Endothelial cell of hepatic sinusoid (primary cell): Measurements from ENCODE around the gene GOLGA6A.

Experiments
- in situ Hi-C: cut with HindIII; loops from 2 replicates; pipeline ENCODE4 v1.10.0; 2017; ENCODE audit warnings: low sequenced_read_pairs

Gene GOLGA6A

DNA sequence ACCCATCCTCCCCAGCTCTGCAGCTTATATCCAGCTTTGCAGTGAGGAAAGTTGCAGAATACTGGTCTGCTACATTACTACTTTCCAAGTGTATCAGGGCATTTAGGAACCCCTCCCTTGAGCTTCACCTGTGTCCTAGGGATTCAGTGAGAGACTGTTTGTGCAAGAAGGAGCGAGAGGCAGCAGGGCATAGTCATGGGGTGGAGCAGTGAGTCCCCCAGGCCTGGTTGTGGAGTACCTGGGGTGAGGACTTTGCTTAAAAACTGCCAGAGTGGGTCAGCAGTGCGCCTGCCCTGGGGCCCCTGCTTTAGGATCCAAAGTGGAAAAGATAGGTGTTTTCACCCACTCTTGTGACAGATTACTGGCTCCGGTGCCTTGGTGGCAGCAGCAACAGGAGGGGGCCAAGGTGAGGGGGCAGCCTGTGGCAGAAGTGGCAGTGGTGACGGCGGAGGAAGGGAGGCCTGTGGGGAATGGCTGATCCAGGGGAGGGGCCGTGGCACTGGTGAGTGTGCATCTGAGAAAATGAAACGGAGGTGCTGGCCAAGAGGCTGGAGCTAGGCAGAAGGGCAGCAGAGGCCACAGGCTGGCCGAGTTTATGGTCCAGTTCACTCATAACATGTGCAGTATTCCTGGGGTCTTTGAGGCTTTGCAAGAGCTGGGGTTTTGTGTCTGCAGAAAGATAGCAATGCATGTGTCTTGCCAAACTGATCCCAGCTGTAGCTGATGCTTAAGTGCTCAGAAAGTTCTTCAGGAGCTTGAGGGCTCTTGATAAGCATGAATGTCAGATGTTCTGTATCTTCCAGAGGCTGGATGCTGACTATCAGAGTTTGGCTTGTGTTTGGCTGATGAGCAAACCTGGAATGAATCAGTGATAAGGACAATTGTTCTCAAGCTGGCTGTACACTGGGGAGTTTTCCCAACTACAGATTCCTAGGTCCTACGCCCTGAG, 43.4 kb downstream of the GOLGA6A start:
- in situ Hi-C loops = no loop called here

DNA sequence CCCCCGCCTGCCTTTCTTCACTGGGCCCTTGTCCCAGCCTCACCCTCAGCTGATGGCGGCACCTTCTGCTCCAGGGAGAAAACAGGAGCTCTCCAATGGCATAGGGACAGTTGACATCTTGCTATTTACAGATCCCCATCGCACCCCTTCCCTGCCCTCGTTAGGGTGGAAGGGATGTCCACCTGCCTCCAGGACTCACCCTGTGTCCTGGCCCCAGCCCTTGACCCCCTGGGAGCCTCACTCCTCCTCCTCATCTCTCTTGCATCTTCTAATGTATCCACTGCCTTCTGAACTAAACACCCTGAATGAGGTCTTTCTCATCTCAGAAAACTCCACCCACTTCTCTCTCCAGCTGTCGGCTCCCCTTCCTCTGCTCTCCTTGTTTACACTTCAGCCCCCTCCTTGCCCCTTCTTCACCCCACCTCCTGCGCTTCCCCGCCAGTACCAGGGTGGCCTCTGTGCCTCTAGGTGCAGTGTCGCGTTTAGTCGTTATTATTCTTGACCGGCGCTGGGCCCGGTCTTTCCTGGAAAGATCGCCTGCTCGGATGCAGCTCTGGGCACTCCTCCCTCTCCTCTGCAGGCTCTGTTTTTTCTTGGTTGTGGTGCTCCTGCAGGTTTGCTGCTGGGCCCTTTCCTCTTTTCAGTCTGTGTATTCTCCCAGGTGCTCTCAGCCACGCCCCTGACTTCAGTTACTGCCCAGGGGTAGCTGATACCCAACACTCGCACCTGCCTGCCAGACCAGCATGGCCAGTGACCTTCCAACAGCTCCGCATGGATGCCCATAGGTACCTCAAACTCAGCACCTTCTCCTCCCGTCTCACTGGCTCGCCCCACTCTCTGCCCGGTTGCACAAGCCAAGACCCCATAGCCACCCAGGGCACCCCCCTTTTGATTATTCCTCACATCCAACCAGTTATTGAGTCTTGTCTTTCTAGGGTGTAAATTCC, 44.9 kb downstream of the GOLGA6A start:
- in situ Hi-C loops = no loop called here

DNA sequence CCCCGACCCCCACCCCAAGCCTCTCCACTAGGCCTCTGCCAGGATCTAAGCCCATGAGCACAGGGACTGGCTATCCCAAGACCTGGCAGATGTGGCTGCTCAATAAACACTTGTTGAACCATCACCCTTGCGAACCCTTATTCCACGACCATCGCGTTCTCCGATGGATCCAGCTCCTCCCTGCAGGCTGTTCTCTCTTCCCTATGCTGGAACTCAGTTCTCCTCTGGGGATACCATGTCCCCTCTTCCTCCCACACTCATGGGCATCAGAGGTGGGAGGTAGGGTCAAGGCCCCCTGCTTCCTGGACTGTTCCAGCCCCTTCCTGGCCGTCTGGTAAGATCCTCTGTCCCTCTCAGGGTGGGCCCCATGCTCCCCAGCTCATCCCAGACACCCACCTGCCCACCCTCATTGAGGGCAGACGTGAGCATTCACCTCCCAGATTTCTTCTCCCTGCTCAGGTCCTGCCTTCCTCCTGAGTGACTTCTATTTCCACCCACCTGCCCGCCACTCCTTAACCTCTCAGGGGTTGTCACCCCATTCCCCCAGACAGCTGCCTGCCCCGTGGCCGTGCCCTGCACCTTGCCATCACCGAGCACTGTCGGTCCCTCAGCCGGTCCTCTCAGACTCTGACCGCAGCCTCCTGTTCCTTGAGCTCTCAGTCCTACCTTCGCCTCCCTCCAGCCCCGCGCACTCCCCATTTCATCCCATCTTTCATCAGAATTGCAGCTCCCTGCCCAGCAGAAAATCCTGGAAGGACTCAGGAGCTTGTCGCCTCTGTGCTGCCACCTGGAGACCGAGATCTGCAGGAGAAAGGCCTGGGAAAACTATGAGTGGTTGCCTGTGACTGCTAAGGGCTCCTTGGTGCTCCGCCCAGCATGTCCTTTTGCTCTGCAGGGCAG, 45.8 kb downstream of the GOLGA6A start:
- in situ Hi-C loops = no loop called here

DNA sequence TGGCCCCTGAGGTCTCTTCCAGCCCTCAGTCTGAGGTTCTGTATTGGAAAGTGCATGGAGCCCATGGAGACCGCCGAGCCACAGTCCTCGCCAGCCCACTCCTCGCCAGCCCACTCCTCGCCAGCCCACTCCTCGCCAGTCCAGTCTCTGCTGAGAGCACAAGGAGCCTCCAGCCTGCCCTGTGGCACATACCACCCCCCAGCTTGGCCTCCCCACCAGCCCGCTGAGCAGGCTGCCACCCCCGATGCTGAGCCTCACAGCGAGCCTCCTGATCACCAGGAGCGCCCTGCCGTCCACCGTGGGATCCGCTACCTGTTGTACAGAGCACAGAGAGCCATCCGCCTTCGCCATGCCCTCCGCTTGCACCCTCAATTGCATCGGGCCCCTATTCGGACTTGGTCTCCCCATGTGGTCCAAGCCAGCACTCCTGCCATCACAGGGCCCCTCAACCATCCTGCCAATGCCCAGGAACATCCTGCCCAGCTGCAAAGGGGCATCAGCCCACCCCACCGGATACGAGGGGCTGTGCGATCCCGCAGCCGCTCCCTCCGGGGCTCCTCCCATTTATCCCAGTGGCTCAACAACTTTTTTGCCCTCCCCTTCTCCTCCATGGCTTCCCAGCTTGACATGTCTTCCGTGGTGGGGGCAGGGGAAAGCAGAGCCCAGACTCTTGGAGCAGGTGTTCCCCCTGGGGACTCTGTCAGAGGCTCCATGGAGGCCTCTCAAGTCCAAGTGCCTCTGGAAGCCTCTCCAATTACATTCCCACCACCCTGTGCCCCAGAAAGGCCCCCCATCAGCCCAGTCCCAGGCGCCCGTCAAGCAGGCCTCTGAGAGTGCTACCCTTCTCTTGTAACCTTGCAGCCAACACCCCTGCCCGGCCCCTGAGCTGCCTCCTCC, 47.0 kb downstream of the GOLGA6A start:
- in situ Hi-C loops = no loop called here

DNA sequence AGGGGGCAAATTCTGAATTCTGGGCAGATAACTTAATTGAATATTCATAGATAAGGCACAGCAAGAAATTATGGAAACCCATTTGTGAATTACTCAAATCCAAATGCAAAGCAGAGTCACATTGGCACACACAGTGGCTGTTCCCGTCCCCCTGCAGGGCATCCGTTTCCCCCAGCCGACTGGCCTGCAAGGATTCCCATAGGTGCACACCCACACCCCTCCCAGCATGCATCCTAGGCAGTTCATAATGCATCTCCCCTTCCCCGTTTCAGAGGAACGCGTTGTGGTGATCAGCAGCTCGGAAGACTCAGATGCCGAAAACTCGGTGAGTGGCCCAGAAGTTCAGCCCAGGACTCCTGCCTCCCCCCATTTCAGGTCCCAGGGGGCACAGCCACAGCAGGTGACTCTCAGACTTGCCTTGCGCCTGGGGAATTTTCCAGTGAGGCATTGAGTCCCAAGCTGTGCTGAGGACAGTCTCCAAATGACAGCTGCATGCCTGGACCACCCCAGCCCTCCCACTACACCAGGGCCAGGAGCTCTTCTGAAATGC, 48.1 kb downstream of the GOLGA6A start:
- in situ Hi-C loops = no loop called here

DNA sequence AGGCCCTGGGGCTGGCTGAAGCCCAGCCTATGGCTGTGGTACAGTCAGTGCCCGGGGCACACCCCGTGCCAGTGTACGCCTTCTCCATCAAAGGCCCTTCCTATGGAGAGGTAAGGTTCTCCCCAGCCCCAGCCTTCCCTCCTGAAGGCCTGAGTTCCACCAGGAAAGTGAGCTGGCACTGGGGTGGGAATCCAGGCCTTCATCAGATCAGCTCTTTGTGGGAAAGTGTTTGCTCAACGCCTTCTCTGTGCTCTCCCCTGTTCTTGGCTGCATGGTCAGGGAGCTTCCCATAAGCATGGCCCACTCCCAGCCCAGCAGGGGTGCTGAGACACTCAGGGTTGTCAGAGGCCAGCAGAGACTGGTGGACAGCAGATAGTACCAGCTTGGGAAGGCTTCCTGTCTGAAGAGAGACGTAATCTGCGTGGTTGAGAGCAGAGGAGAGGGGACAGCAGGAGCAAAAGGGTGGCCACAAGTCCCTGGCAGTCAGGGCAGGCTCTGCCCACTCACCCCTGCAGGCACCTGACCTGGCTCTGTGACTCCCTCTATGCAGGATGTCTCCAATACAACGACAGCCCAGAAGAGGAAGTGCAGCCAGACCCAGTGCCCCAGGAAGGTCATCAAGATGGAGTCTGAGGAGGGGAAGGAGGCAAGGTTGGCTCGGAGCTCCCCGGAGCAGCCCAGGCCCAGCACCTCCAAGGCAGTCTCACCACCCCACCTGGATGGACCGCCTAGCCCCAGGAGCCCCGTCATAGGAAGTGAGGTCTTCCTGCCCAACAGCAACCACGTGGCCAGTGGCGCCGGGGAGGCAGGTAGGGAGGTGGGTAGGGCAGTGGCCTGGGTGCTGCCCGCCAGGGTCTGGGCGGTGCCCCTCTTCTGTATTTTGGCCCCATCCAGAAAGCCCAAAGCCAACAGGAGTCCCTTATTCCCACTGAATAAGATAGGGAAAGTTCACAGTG, 49.5 kb downstream of the GOLGA6A start:
- in situ Hi-C loops = no loop called here

DNA sequence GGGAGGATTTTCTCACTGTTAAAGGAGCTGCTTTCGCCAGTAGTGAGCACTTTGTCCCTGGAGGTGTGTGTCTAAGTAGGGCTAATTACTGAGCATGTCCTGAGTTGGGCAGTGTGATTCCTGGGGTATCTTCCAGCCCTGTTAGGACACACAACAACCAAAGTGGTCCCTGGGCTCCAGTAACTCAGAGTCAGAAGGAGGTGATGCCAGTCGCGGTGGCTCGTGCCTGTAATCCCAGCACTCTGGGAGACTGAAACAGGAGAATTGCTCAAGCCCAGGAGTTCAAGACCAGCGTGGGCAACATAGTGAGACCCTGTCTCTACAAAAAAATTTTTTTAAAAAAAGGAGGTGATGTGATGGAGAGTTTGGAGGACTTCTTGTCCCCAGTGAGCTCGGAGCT, 50.3 kb downstream of the GOLGA6A start:
- in situ Hi-C loops = no loop called here

DNA sequence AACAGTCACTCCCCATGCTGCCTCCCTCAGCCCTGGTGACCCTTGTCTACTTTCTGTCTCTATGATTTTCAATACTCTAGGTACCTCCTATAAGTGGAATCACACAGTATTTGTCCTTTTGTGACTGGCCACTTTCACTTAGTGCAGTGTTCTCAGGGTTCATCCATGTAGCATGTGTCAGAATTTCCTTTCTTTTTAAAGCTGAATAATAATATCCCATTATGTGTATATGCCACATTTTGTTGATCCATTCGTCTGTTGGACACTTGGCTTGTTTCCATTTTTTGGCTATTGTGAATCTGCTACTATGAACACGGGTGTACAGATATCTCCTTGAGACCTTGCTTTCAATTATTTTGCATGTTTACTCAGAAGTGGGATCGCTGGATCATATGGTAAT, 53.7 kb downstream of the GOLGA6A start:
- in situ Hi-C loops = no loop called here

DNA sequence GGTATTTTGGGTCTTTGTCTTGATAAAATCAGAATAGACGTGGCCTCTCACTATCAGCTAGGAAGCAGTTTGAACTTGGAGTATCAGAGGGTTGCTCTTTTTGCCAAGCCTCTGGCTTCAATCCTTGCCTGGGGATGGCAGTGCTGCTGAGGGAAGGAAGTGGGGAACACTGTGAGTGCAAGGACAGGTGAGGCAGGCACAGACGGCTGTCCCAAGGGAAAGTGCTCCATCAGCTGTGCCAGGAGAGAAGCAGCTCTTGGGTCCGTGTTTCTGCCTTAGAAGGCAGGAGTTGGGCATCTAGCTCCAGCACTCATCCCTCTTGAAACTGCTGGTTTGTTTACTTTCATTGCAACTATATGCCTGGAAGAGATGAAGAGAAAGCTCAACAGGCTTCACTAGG, 54.7 kb downstream of the GOLGA6A start:
- in situ Hi-C loops = no loop called here

DNA sequence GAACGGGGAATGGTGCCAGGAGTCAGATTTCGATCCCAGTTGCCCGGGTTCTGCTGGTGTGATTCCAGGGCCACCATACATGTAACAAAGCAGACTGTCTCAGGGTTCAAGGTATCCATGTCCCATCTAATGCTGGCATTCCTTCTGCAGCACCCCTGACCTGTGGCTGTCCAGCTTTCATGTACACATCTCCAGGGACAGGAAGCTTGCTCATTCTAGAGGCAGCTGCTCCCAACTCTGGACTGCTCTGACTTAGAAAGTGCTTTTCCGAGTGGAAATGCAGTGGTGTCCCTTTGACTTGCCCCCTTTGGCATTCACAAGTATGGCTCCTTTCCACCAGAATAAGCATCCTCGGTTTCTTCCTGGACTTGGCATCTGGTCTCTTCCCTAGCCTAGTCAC, 56.9 kb downstream of the GOLGA6A start:
- in situ Hi-C loops = no loop called here

DNA sequence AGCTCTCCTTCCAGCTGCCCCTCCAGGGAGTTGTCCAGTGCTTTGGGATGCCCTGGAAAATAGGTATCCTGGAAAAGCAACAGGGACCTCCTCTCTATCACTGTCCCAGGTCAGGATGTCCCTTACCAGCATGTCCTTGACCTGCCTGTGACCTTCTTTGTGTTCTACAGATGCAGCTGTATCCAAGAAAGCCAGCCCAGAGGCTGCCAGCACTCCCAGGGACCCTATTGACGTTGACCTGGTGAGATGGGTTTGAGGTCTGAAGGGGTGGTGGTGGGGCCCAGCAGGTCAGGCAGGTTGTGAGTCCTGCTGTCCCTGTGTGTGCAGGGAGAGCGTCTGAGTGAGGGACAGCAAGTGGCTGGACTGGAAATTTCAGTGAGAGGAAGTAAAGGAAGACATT, 57.7 kb downstream of the GOLGA6A start:
- in situ Hi-C loops = no loop called here

DNA sequence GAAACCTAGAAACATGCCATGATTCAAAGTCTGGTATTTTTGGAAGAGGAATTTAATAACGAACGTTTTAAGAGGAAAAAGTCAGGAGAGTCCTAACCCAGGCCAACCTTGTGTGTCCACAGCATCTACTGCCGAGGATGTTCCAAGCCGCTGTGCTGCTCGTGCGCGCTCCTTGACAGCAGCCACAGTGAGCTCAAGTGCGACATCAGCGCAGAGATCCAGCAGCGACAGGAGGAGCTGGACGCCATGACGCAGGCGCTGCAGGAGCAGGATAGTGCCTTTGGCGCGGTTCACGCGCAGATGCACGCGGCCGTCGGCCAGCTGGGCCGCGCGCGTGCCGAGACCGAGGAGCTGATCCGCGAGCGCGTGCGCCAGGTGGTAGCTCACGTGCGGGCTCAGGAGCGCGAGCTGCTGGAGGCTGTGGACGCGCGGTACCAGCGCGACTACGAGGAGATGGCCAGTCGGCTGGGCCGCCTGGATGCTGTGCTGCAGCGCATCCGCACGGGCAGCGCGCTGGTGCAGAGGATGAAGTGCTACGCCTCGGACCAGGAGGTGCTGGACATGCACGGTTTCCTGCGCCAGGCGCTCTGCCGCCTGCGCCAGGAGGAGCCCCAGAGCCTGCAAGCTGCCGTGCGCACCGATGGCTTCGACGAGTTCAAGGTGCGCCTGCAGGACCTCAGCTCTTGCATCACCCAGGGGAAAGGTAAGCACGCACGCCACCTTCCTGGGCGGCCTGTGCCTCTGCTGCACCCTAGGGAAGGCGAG, 59.5 kb downstream of the GOLGA6A start:
- in situ Hi-C loops = no loop called here
